ENCODE measurements around the gene CLCN3. TPM values are rescaled to one million over a fixed set of nuclear protein-coding genes. Genes with fewer than 3 reads are reported as not detected.

The CLCN3 gene
- total RNA-seq, 4 donors from 2014 or later: 46.8 to 91.1 (median 69.3) TPM

DNA sequence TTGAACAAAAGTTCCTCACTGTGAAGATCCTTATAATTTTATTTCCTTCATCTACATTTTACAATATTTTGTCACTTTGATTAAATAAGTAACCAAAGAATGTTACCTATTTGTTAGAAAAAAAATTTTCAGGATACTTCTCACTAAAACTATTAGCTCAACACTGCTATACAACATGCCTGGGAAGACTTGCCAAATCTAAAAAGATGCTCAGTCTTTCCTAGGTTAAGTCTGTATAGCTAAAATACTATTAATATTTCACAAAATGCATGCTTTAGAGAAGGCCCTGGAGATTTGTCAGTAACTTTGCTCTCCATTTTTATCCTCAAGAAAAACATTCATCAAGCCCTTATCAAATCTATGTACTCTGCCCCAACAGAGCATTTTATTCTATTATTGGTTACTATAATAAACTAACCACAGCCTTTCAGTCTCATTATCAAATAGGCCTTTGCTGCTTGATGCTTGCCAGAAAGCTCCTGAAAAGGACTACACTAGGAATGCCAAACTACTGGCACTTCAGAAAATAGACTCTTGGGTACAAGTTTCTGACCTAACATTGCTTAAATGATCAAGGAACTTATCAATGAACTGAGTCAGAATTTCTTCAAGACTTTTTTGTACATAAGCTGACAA, 25.7 kb upstream of the CLCN3 start:
- Histone ChIP-seq H3K27me3 (no peaks in the 10 kb centered on the region), H3K36me3 (peaks cover 0 to 9% (median 3%) of the 10 kb centered on the region in 4 donors), H3K4me1 (peaks cover 0 to 3% (median 0%) of the 10 kb centered on the region in 4 donors), H3K4me3 (no peak overlapping the region), H3K27ac (no peak overlapping the region), H3K9me3 (no peaks in the 10 kb centered on the region)
- intact Hi-C loops (cut with DNase I; ENCODE audit: low total_unique reads) (no loop called here), in situ Hi-C loops (cut with MboI; ENCODE audit: low pct_ligation_motif_present in 1 of 4, low pct_unique_long_range_greater_than_20kb in 1 of 4, low sequenced_read_pairs in 3 of 4) (loop anchor here in 1 of 4 donors (25.0 kb wide), 1 partner anchor 468 kb away; no protein-coding TSS in a partner anchor)
- no peak for TF ChIP-seq EP300 (IDR thresholded peaks at IDR 0.05; ENCODE audit: low read depth)
- TF ChIP-seq POLR2A (IDR thresholded peaks at IDR 0.05): no peak
- no peak for DNase-seq

DNA sequence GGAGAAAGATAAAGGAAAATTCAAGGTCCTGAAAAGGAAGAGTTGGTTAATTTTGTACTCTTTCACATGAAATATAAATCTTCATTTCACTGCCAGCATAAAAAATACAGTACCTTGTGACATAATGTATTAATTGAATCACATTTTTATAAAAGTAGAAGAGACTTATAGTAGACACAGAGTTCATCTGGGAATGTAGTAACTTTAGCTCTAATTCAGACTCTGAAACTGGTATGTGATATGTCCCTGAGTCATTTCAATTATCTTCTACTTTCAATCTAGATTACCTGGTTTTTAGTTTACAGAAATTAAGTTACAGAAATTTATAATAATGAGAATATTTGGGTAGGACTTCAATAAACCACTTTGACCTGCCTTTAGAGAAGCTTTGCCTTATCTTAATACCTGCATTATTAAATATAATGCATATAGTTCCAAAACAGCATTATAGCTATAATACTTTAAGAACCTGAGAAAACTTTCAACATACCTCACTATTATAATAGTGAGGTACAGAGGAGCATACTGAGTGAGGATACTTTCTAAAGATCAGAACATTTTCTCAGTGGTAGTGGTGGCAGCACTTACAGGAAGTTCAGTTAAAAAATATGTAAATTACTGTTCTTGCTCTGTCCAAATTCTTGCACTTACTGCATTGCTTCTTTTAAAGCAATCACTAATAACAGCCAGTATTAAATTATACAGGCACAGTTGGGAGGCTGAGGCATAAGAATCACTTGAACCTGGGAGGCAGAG, 19.2 kb upstream of the CLCN3 start:
- in situ Hi-C loops (cut with MboI; ENCODE audit: low pct_ligation_motif_present in 1 of 4, low pct_unique_long_range_greater_than_20kb in 1 of 4, low sequenced_read_pairs in 3 of 4) (loop anchor here (25.0 kb wide), 2 partner anchors 161 to 436 kb away; partner anchors contain the start of genes HPF1 (in 2 of the 4) and MFAP3L (in 2 of the 4)), intact Hi-C loops (cut with DNase I; ENCODE audit: low total_unique reads) (no loop called here)
- DNase-seq: no peak
- TF ChIP-seq POLR2AphosphoS5 (IDR thresholded peaks at IDR 0.05) (no peak), EP300 (IDR thresholded peaks at IDR 0.05; ENCODE audit: low read depth) (no peak)
- H3K27me3 ChIP-seq: no peaks in the 10 kb centered on the region
- no peak overlapping the region for H3K4me3 ChIP-seq
- H3K4me1 ChIP-seq: peaks cover 0 to 8% (median 0%) of the 10 kb centered on the region in 4 donors
- no peak overlapping the region for H3K27ac ChIP-seq
- H3K9me3 ChIP-seq: no peaks in the 10 kb centered on the region
- peaks cover 0 to 9% (median 0%) of the 10 kb centered on the region in 4 donors for H3K36me3 ChIP-seq

DNA sequence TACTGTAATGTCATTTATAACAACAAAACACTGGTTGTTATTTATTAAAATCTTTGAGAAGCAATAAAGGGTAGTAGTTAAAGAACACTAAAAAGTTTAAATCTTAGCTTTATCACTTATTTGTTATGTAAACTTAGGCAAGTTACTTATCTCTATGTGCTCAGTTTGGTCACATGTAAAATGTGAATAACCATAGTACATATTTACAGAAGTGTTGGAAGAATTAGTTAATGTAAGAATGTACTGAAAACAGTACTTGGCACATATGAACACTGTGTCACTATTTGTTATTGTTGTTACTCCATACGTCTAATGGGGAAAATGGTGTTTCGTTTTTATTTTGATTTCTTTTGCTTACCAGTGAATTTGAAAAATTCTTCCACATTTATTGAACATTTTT, 17.1 kb upstream of the CLCN3 start:
- intact Hi-C loops (cut with DNase I; ENCODE audit: low total_unique reads): no loop called here
- peaks cover 0 to 8% (median 0%) of the 10 kb centered on the region in 4 donors for H3K4me1 ChIP-seq
- in situ Hi-C loops (cut with MboI; ENCODE audit: low pct_ligation_motif_present in 1 of 4, low pct_unique_long_range_greater_than_20kb in 1 of 4, low sequenced_read_pairs in 3 of 4): loop anchor here (25.0 kb wide), 2 partner anchors 159 to 434 kb away; partner anchors contain the start of genes HPF1 (in 2 of the 4) and MFAP3L (in 2 of the 4)
- TF ChIP-seq, protein P1, sequence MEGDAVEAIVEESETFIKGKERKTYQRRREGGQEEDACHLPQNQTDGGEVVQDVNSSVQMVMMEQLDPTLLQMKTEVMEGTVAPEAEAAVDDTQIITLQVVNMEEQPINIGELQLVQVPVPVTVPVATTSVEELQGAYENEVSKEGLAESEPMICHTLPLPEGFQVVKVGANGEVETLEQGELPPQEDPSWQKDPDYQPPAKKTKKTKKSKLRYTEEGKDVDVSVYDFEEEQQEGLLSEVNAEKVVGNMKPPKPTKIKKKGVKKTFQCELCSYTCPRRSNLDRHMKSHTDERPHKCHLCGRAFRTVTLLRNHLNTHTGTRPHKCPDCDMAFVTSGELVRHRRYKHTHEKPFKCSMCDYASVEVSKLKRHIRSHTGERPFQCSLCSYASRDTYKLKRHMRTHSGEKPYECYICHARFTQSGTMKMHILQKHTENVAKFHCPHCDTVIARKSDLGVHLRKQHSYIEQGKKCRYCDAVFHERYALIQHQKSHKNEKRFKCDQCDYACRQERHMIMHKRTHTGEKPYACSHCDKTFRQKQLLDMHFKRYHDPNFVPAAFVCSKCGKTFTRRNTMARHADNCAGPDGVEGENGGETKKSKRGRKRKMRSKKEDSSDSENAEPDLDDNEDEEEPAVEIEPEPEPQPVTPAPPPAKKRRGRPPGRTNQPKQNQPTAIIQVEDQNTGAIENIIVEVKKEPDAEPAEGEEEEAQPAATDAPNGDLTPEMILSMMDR (IDR thresholded peaks at IDR 0.05): no peak
- TF ChIP-seq POLR2AphosphoS5 (IDR thresholded peaks at IDR 0.05) (no peak), POLR2A (IDR thresholded peaks at IDR 0.05) (no peak), EP300 (IDR thresholded peaks at IDR 0.05; ENCODE audit: low read depth) (no peak)
- WGBS, 2 donors (ENCODE audit: low coverage in 1 of 2): 92 to 96% methylated on average over 2 of the region's 2 CpGs
- no peak for DNase-seq
- H3K4me3 ChIP-seq: no peak overlapping the region
- no peaks in the 10 kb centered on the region for H3K27me3 ChIP-seq
- H3K36me3 ChIP-seq: peaks cover 0 to 9% (median 0%) of the 10 kb centered on the region in 4 donors
- no peaks in the 10 kb centered on the region for H3K9me3 ChIP-seq
- H3K27ac ChIP-seq: no peak overlapping the region

DNA sequence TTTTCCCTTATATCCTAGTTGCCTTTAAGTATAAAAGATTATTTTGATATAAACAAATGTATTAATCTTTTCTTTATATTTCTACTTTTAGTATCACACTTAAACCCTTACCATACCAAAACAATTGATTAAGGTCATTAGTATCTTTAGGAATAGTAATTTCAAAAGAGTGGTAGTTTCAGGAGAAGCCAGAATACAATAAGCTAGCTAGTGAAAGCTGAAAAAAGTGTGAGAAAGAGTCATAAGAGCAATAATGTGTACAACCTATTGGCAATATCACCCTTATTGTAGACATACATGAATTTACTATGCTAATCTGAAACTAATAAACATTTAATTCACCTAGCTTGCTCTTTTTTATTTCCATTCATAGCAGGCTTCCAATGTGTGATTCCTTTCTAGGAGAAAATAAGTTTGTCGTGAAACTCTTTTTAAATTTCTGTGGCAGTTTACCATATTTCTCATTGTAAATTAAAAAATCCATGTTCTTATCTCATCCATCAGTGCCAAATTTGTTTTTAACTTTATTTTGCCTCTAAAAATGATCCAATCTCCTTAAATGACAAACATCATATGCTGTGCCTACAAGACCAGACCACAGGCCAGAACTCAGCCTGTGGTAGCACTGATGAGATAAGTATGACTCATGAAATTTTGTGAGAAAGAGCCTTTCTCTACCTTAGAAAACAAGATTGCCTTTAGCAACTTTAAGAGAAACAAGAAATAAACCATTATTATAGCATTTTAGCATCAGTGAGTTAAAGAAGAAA, 16.1 kb upstream of the CLCN3 start:
- intact Hi-C loops (cut with DNase I; ENCODE audit: low total_unique reads): no loop called here
- in situ Hi-C loops (cut with MboI; ENCODE audit: low pct_ligation_motif_present in 1 of 4, low pct_unique_long_range_greater_than_20kb in 1 of 4, low sequenced_read_pairs in 3 of 4): loop anchor here (25.0 kb wide), 2 partner anchors 158 to 433 kb away; partner anchors contain the start of genes HPF1 (in 2 of the 4) and MFAP3L (in 2 of the 4)

More for the DNA sequence above, 16.1 kb upstream of the CLCN3 start:
- Histone ChIP-seq H3K4me3 (no peak overlapping the region), H3K9me3 (no peaks in the 10 kb centered on the region), H3K27me3 (no peaks in the 10 kb centered on the region), H3K4me1 (peaks cover 0 to 8% (median 0%) of the 10 kb centered on the region in 4 donors), H3K27ac (no peak overlapping the region), H3K36me3 (peaks cover 0 to 9% (median 0%) of the 10 kb centered on the region in 4 donors)
- DNase-seq: no peak
- 0 to 47% methylated on average over 1 of the region's 1 CpG for WGBS, 2 donors (ENCODE audit: low coverage in 1 of 2)
- TF ChIP-seq POLR2A (IDR thresholded peaks at IDR 0.05) (no peak), POLR2AphosphoS5 (IDR thresholded peaks at IDR 0.05) (no peak), EP300 (IDR thresholded peaks at IDR 0.05; ENCODE audit: low read depth) (no peak)
- TF ChIP-seq, protein P1 (IDR thresholded peaks at IDR 0.05): no peak

Measured in transverse colon (tissue), 4 donors.